IMR-90 (cell line): ENCODE results near the gene EHBP1L1. TPM values are rescaled to one million over a fixed set of nuclear protein-coding genes. Genes with fewer than 3 reads are reported as not detected.

ENCODE experiments used
- ATAC-seq: fragments of 200-7000 bp; cut with Tn5 transposase; 2 replicates; pipeline ENCODE4 v1.9.1; 2020; ENCODE audit warnings: low read depth, mild to moderate bottlenecking, moderate library complexity
- BruUV-seq: library from RNA; stranded (reverse); fragments of 400-500 nt; replicated peaks from 2 replicates; lab custom pipeline; 2021; lab: Mats Ljungman, UMichigan
- CTCF ChIA-PET: fragments of 300-600 bp; formaldehyde crosslinking; extraction: SDS; loops from one replicate; lab custom pipeline; 2021; ENCODE audit warnings: antibody characterized with exemption; lab: Yijun Ruan, JAX
- POLR2A ChIA-PET: fragments of 300-600 bp; sonication (Branson Sonifier 250); formaldehyde crosslinking; loops from one replicate; lab custom pipeline; 2022; ENCODE audit warnings: antibody characterized with exemption; ENCODE audit not compliant: unreplicated experiment; lab: Charles Lee
- DNase-seq: peaks from one replicate; pipeline ENCODE4 v3.0.0; 2013
- H2AFZ ChIP-seq: replicated peaks from 2 replicates; pipeline ENCODE3; 2013; ENCODE audit warnings: low read length, mild to moderate bottlenecking; ENCODE audit not compliant: poor library complexity
- H2AK5ac ChIP-seq: 2 replicates; pipeline ENCODE4 v1.6.1; 2013; ENCODE audit warnings: low read depth, low read length, inconsistent platforms
- H2AK9ac ChIP-seq: replicated peaks from 2 replicates; pipeline ENCODE3; 2013; ENCODE audit warnings: mild to moderate bottlenecking, low read depth, low read length, moderate library complexity; ENCODE audit not compliant: poor library complexity
- H2BK120ac ChIP-seq: 2 replicates; pipeline ENCODE4 v1.6.1; 2013; ENCODE audit warnings: low read depth, low read length, inconsistent platforms
- H2BK15ac ChIP-seq: 3 replicates; pipeline ENCODE4 v1.6.1; 2013; ENCODE audit warnings: low read depth, low read length, inconsistent platforms
- H2BK20ac ChIP-seq: 2 replicates; pipeline ENCODE4 v1.6.1; 2013; ENCODE audit warnings: low read depth, mild to moderate bottlenecking, inconsistent platforms, low read length, moderate library complexity
- H2BK5ac ChIP-seq: 2 replicates; pipeline ENCODE4 v1.6.1; 2013; ENCODE audit warnings: mild to moderate bottlenecking, low read depth, low read length, inconsistent platforms; ENCODE audit not compliant: poor library complexity, severe bottlenecking
- H3K14ac ChIP-seq: replicated peaks from 2 replicates; pipeline ENCODE4 v1.6.1; 2013; ENCODE audit warnings: low read depth, low read length, inconsistent platforms
- H3K18ac ChIP-seq: 2 replicates; pipeline ENCODE4 v1.6.1; 2013; ENCODE audit warnings: low read depth, low read length, control low read depth
- H3K23ac ChIP-seq: 2 replicates; pipeline ENCODE4 v1.6.1; 2013; ENCODE audit warnings: low read depth, low read length, inconsistent platforms
- H3K27ac ChIP-seq: 2 replicates; pipeline ENCODE4 v1.5.1; 2013; ENCODE audit warnings: mild to moderate bottlenecking, control low read depth, low read length; ENCODE audit not compliant: insufficient read depth
- H3K27me3 ChIP-seq: 2 replicates; pipeline ENCODE4 v1.6.1; 2013; ENCODE audit warnings: low read length; ENCODE audit not compliant: control insufficient read depth, insufficient read depth
- H3K36me3 ChIP-seq: 2 replicates; pipeline ENCODE4 v1.6.1; 2013; ENCODE audit warnings: low read length, mixed read lengths; ENCODE audit not compliant: control insufficient read depth, insufficient read depth
- H3K4ac ChIP-seq: 2 replicates; pipeline ENCODE4 v1.6.1; 2013; ENCODE audit warnings: low read depth, low read length, inconsistent platforms
- H3K4me1 ChIP-seq: 2 replicates; pipeline ENCODE4 v1.6.1; 2013; ENCODE audit warnings: low read length, mixed read lengths; ENCODE audit not compliant: control insufficient read depth, insufficient read depth
- H3K4me2 ChIP-seq: 2 replicates; pipeline ENCODE4 v1.6.1; 2013; ENCODE audit warnings: low read depth, mild to moderate bottlenecking, control low read depth, low read length, moderate library complexity
- H3K4me3 ChIP-seq: 2 replicates; pipeline ENCODE4 v1.5.1; 2013; ENCODE audit warnings: low read depth, mild to moderate bottlenecking, control low read depth, low read length, moderate library complexity; ENCODE audit not compliant: insufficient read depth
- H3K56ac ChIP-seq: 2 replicates; pipeline ENCODE4 v1.6.1; 2013; ENCODE audit warnings: low read length, inconsistent platforms; ENCODE audit not compliant: insufficient read depth; ENCODE audit errors: extremely low read depth
- H3K79me1 ChIP-seq, 2 experiments: 2 replicates each; pipeline ENCODE4 v1.6.1; 2013; ENCODE audit warnings: low read length in 2 of 2, inconsistent platforms in 1 of 2, low read depth in 1 of 2
- H3K9ac ChIP-seq: 2 replicates; pipeline ENCODE4 v1.6.1; 2013; ENCODE audit warnings: low read depth, low read length, control low read depth
- H3K9me1 ChIP-seq: 2 replicates; pipeline ENCODE4 v1.6.1; 2013; ENCODE audit warnings: low read length, inconsistent platforms; ENCODE audit not compliant: insufficient read depth
- H3K9me3 ChIP-seq: 2 replicates; pipeline ENCODE4 v1.6.1; 2013; ENCODE audit warnings: low read length; ENCODE audit not compliant: control insufficient read depth, insufficient read depth
- H4K20me1 ChIP-seq: 2 replicates; pipeline ENCODE4 v1.6.1; 2013; ENCODE audit warnings: low read length, inconsistent platforms; ENCODE audit not compliant: insufficient read depth
- H4K5ac ChIP-seq: 2 replicates; pipeline ENCODE4 v1.6.1; 2013; ENCODE audit warnings: mild to moderate bottlenecking, low read depth, low read length, control low read depth
- H4K8ac ChIP-seq, 2 experiments: 2 replicates each; pipeline ENCODE4 v1.6.1; 2013; ENCODE audit warnings: low read depth in 2 of 2, low read length in 2 of 2, control low read depth in 1 of 2, inconsistent platforms in 1 of 2
- H4K91ac ChIP-seq: 2 replicates; pipeline ENCODE4 v1.6.1; 2013; ENCODE audit warnings: low read depth, low read length, inconsistent platforms; ENCODE audit not compliant: insufficient read depth
- CHD1 ChIP-seq: IDR thresholded peaks from 2 replicates; pipeline ENCODE4 v1.6.1; 2012; ENCODE audit warnings: low read depth, low read length, improper control_type of control experiment
- CTCF ChIP-seq: conservative IDR thresholded peaks from 2 replicates; pipeline ENCODE4 v1.5.1; 2012; ENCODE audit warnings: mild to moderate bottlenecking, low read depth, low read length, improper control_type of control experiment
- ELK1 ChIP-seq: fragments of 150-350 bp; IDR thresholded peaks from 2 replicates; pipeline ENCODE4 v1.6.1; 2016; ENCODE audit warnings: low read depth, mild to moderate bottlenecking, low read length, moderate library complexity, borderline replicate concordance
- MAZ ChIP-seq: IDR thresholded peaks from 2 replicates; pipeline ENCODE4 v1.6.1; 2012; ENCODE audit warnings: low read depth, mild to moderate bottlenecking, low read length, improper control_type of control experiment, moderate library complexity, borderline replicate concordance
- NFE2L2 ChIP-seq: fragments of 150-350 bp; IDR thresholded peaks from 2 replicates; pipeline ENCODE4 v1.6.1; 2016; ENCODE audit warnings: low read depth, mild to moderate bottlenecking, low read length
- SMC3 ChIP-seq: fragments of 150-350 bp; IDR thresholded peaks from 2 replicates; pipeline ENCODE4 v1.6.1; 2016; ENCODE audit warnings: low read depth, mild to moderate bottlenecking, antibody characterized with exemption, low read length, moderate library complexity
- USF2 ChIP-seq: fragments of 150-350 bp; IDR thresholded peaks from 2 replicates; pipeline ENCODE4 v1.6.1; 2017; ENCODE audit warnings: mild to moderate bottlenecking, antibody characterized with exemption, low read length, low read depth
- WGBS, 2 experiments: methylation state at CpG; one replicate each; pipeline versions ENCODE4 v1.1.5 to v1.1.7; 2013; ENCODE audit warnings: missing lambda C conversion rate in 2 of 2; ENCODE audit not compliant: insufficient read length in 1 of 2; ENCODE audit errors: extremely low coverage in 2 of 2; 5-methylcytosine and 5-hydroxymethylcytosine counted together
- dilution Hi-C: fragments of 300-500 bp; cut with HindIII; formaldehyde crosslinking; loops from one replicate; pipeline ENCODE4 v1.14.3; 2018; ENCODE audit warnings: low sequenced_read_pairs; ENCODE audit not compliant: unreplicated experiment
- in situ Hi-C: fragments of 300-500 bp; cut with MboI; formaldehyde crosslinking; loops from 3 replicates; pipeline ENCODE4 v1.14.3; 2019; ENCODE audit warnings: low sequenced_read_pairs, inconsistent platforms, mixed read lengths
- intact Hi-C: fragments of 100-400 bp; cut with micrococcal nuclease; formaldehyde crosslinking; loops from 2 replicates; pipeline ENCODE4 v1.10.0; 2022
- polyA plus RNA-seq, 3 experiments: library from polyadenylated mRNA; depleted of rRNA; stranded (reverse); fragments of >200 nt; gene quantifications; 2 replicates each; pipeline ENCODE4 v1.2.3, GENCODE V29; 2012; ENCODE audit warnings: low replicate concordance in 1 of 3
- total RNA-seq: library from RNA; depleted of rRNA; stranded (reverse); fragments of >200 nt; gene quantifications from 2 replicates; pipeline ENCODE4 v1.2.3, GENCODE V29; 2012

EHBP1L1 gene
- total and polyA plus RNA-seq, 2 of the 4 experiments (the other 2 are of a cell fraction): 10.0 to 27.4 TPM

- H3K79me1 ChIP-seq: peaks cover 16 to 42% of the 10 kb centered on the region in 2 experiments
- H3K36me3 ChIP-seq: peaks cover 32% of the 10 kb centered on the region
- H2AFZ ChIP-seq: no peak overlapping the region
- H3K56ac ChIP-seq: no peak overlapping the region
- no peak overlapping the region for H2BK15ac ChIP-seq
- no peak for DNase-seq
- intact Hi-C loops (no loop called here), in situ Hi-C loops (no loop called here), dilution Hi-C loops (no loop called here)
- no peak overlapping the region for H3K23ac ChIP-seq
- no peak for ATAC-seq
- no peak overlapping the region for H4K91ac ChIP-seq
- H3K14ac ChIP-seq: no peak overlapping the region
- no peak overlapping the region for H3K27ac ChIP-seq
- H3K4me3 ChIP-seq: no peak overlapping the region
- no TSS peak for BruUV-seq
- H4K8ac ChIP-seq: no peak overlapping the region
- no peak overlapping the region for H3K18ac ChIP-seq
- no peaks in the 10 kb centered on the region for H3K27me3 ChIP-seq
- ChIA-PET CTCF (no interaction called here), POLR2A (no interaction called here)
- no peak overlapping the region for H2AK5ac ChIP-seq
- no peak overlapping the region for H3K4ac ChIP-seq
- peaks cover 19% of the 10 kb centered on the region for H4K20me1 ChIP-seq
- no peak overlapping the region for H2BK20ac ChIP-seq
- peaks cover 20% of the 10 kb centered on the region for H3K4me1 ChIP-seq
- peaks cover 11% of the 10 kb centered on the region for H3K9me1 ChIP-seq
- H3K4me2 ChIP-seq: no peak overlapping the region
- no peak overlapping the region for H2AK9ac ChIP-seq
- TF ChIP-seq CHD1 (no peak), USF2 (no peak), NFE2L2 (no peak), ELK1 (no peak), SMC3 (no peak), CTCF (no peak), MAZ (no peak)
- H2BK5ac ChIP-seq: no peak overlapping the region
- H3K9me3 ChIP-seq: no peaks in the 10 kb centered on the region
- H2BK120ac ChIP-seq: no peak overlapping the region
- no peak overlapping the region for H4K5ac ChIP-seq
- H3K9ac ChIP-seq: no peak overlapping the region
- 92% methylated on average over 5 of the region's 9 CpGs; no CpG with 5 or more reads in 1 of the 2 experiments for WGBS, 2 experiments
Observed at GRCh38 chr11:65552388-65552951, 23.4 kb upstream of the EHBP1L1 start.
